Transverse colon (tissue), 4 donors: ENCODE data around the gene CDH26. TPM values are rescaled to one million over a fixed set of nuclear protein-coding genes. Genes with fewer than 3 reads are reported as not detected.

Experiments
- DNase-seq: peaks from one replicate; pipeline ENCODE4 v3.0.0-alpha.2; 2019
- H3K27ac ChIP-seq, 4 donors: fragments of 200-600 bp; sonication (generic); 2 replicates each; pipeline ENCODE4 v1.5.1; 2016 to 2018; ENCODE audit warnings: inconsistent platforms in 4 of 4
- H3K27me3 ChIP-seq: fragments of 200-600 bp; sonication (generic); 2 replicates; pipeline ENCODE4 v1.5.1; 2017; ENCODE audit warnings: inconsistent platforms
- H3K36me3 ChIP-seq, 4 donors: fragments of 200-600 bp; sonication (generic); 2 replicates each; pipeline ENCODE4 v1.5.1; 2017 to 2019; ENCODE audit warnings: inconsistent platforms in 4 of 4
- H3K4me1 ChIP-seq, 4 donors: fragments of 200-600 bp; sonication (generic); 2 replicates each; pipeline ENCODE4 v1.5.1; 2017 to 2020; ENCODE audit warnings: inconsistent platforms in 4 of 4
- H3K4me3 ChIP-seq, 4 donors: fragments of 200-600 bp; sonication (generic); 1 replicate in 1 of 4; 2 replicates in 3 of 4; pipeline versions ENCODE4 v1.5.1 to v1.6.1; 2017 to 2019; ENCODE audit warnings: inconsistent platforms in 4 of 4
- H3K9me3 ChIP-seq, 2 donors: fragments of 200-600 bp; sonication (generic); 2 replicates each; pipeline ENCODE4 v1.5.1; 2017 to 2019; ENCODE audit warnings: inconsistent platforms in 2 of 2
- EP300 ChIP-seq: sonication (generic); formaldehyde crosslinking; IDR thresholded peaks from one replicate; pipeline ENCODE4 v1.6.1; 2017; ENCODE audit warnings: antibody characterized with exemption, low read depth
- POLR2A ChIP-seq: fragments of 450-650 bp; IDR thresholded peaks from one replicate; pipeline ENCODE4 v1.6.1; 2016; ENCODE audit warnings: antibody characterized with exemption, mild to moderate bottlenecking, moderate library complexity
- POLR2AphosphoS5 ChIP-seq, 3 donors: sonication (generic); formaldehyde crosslinking; IDR thresholded peaks; one replicate each; pipeline ENCODE4 v1.6.1; 2016; ENCODE audit warnings: antibody characterized with exemption in 3 of 3
- WGBS, 2 donors: methylation state at CpG; one replicate each; pipeline ENCODE4 v1.1.5; 2018; ENCODE audit warnings: low coverage in 1 of 2; 5-methylcytosine and 5-hydroxymethylcytosine counted together
- in situ Hi-C, 4 donors: fragments of 200-750 bp; cut with MboI; loops; one replicate each; pipeline versions ENCODE4 v1.15.0 to v1.15.1; 2017; ENCODE audit warnings: low sequenced_read_pairs in 3 of 4, low pct_ligation_motif_present in 1 of 4, low pct_unique_long_range_greater_than_20kb in 1 of 4
- intact Hi-C: fragments of 100-400 bp; cut with DNase I; formaldehyde crosslinking; loops from one replicate; pipeline ENCODE4 v1.15.1; 2023; ENCODE audit warnings: low total_unique reads
- total RNA-seq, 4 donors: library from RNA; depleted of rRNA; stranded (reverse); fragments of >200 nt; gene quantifications; one replicate each; pipeline ENCODE4 v1.1.0, GENCODE V29; 2016
- TF ChIP-seq, protein P1 (sequence below), 5 experiments: fragments of 200-600 bp in 3 of 5; fragments of 450-650 bp in 2 of 5; sonication (generic) in 3 of 5; IDR thresholded peaks; 1 replicate in 2 of 5; 2 replicates in 3 of 5; pipeline ENCODE4 v1.5.1; 2016 to 2017; ENCODE audit warnings: antibody characterized with exemption in 5 of 5, inconsistent platforms in 3 of 5, mild to moderate bottlenecking in 2 of 5, moderate library complexity in 1 of 5

The CDH26 gene
- total RNA-seq, 4 donors from 2014 or later = 1.4 to 1.9 TPM; not detected in 2

DNA sequence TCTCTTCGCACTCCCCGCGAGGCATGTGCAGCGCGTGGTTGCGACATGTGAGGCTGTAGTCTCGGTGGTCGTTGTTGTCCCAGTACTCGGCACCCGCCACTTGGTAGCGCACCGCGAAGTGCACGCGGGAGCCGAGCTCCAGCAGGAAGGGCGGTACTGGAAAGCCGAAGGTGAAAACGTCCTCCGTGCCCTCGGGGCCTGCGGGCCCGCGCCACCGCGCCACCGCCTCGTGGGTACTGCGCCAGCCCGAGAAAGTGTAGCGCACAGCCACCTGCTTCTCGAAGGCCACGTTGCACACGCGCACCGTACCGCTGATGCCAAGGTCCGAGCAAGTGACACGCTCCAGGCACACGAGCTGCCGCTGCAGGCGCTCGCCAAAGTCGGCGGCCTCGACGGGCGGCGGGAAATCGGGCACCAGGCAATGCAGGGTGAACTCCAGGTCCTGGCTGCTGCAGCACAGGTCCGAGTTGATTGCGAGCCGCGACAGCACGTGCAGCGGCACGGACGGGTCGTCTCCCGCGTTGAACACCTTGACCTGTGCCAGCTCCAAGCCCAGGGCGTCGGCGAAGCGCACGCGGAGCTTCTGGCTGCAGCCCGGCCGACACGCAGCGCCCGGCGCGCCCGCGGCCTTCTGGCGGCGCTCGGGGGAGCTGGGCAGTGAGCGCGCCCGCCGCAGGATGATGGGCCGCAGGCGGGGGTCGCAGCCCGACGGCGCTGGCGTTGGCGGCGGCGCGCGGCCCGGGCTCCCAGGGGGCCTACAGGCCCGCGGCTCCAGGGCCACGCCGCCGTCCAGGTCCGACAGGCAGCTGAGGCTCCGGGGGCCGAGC lies 19.0 kb upstream of the CDH26 start:
- peak overlapping the region; percentile 97 to 99 (median 98) for H3K27ac ChIP-seq
- WGBS, 2 donors = 78 to 84% methylated on average over 10 to 61 of the region's 104 CpGs
- intact Hi-C loops = no loop called here
- no peaks in the 10 kb centered on the region for H3K9me3 ChIP-seq
- H3K4me1 ChIP-seq = peaks cover 28 to 48% (median 29%) of the 10 kb centered on the region in 4 donors
- in situ Hi-C loops = no loop called here
- peak overlapping the region; percentile 59 to 86 (median 72) for H3K4me3 ChIP-seq
- TF ChIP-seq EP300 = no peak
- no peak for TF ChIP-seq POLR2AphosphoS5 (IDR thresholded peaks at IDR 0.05)
- TF ChIP-seq, protein P1, sequence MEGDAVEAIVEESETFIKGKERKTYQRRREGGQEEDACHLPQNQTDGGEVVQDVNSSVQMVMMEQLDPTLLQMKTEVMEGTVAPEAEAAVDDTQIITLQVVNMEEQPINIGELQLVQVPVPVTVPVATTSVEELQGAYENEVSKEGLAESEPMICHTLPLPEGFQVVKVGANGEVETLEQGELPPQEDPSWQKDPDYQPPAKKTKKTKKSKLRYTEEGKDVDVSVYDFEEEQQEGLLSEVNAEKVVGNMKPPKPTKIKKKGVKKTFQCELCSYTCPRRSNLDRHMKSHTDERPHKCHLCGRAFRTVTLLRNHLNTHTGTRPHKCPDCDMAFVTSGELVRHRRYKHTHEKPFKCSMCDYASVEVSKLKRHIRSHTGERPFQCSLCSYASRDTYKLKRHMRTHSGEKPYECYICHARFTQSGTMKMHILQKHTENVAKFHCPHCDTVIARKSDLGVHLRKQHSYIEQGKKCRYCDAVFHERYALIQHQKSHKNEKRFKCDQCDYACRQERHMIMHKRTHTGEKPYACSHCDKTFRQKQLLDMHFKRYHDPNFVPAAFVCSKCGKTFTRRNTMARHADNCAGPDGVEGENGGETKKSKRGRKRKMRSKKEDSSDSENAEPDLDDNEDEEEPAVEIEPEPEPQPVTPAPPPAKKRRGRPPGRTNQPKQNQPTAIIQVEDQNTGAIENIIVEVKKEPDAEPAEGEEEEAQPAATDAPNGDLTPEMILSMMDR (IDR thresholded peaks at IDR 0.05) = no peak
- no peak for TF ChIP-seq POLR2A
- peaks cover 0 to 19% (median 7%) of the 10 kb centered on the region in 4 donors for H3K36me3 ChIP-seq
- H3K27me3 ChIP-seq = no peaks in the 10 kb centered on the region
- no peak for DNase-seq

DNA sequence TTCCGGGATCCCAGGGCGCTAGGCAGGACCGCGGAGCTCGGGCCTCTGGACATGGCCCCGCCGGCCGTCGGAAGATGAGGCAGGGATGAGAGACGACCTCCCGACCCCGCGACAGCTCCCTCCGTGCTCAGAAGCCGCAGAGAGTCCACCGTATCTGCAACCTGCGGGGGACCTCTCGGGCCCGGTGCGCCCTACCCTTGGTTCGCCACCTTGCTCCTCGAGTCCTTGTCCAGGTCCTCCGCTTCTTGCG lies 18.4 kb upstream of the CDH26 start:
- TF ChIP-seq POLR2AphosphoS5 (IDR thresholded peaks at IDR 0.05) (no peak), EP300 (no peak), POLR2A (no peak)
- TF ChIP-seq, protein P1 (IDR thresholded peaks at IDR 0.05) = no peak
- peak; percentile 46 for DNase-seq
- H3K9me3 ChIP-seq = no peaks in the 10 kb centered on the region
- peaks cover 28 to 46% (median 29%) of the 10 kb centered on the region in 4 donors for H3K4me1 ChIP-seq
- 0% methylated on average over 13 of the region's 24 CpGs; no CpG with 5 or more reads in 1 of the 2 donors for WGBS, 2 donors
- H3K36me3 ChIP-seq = peaks cover 0 to 24% (median 9%) of the 10 kb centered on the region in 4 donors
- H3K4me3 ChIP-seq = peak overlapping the region; percentile 59 to 86 (median 72)
- no peaks in the 10 kb centered on the region for H3K27me3 ChIP-seq
- in situ Hi-C loops = no loop called here
- intact Hi-C loops = no loop called here
- peak overlapping the region; percentile 97 to 99 (median 98) for H3K27ac ChIP-seq

DNA sequence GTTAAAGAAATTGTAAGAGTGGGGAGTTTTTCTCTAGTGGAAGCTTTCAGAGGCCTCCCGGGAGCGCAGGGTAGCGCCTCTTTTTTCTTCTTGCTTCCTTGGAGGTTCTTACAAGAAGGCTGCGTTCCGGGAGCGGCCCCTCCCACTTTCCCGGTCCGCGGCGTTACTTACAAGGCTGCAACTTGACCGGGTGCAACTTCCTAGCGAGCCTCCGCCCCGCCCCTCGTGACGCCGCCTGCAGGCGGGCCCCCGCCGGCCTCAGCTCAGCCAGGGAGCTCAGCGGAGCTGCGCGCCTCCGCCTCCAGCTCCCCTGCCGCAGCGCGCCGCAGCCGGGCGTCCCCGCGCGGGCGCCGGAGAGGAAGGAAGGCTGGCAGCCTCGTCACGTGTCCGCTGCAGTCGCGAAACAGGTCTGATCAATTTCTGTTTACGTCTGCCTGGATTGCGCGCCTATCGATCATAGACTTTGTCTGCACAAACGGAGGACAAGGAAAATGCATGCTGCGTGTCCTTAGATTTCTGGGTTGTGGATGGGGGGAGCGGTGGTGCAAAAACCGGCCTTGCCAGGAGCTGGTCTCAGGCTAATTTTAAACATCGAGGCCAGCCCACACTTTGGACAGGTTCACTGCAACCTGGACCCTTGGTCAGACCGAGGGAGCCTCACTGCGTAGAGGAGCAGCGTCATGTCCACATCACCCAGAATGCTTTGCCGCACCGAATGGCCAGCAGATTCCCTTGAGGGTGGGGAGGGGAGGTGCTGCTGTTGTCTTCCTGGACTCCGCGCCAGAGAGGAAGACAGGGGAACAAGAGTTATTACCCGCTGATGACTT lies 17.9 kb upstream of the CDH26 start, which contains the start of the genes FAM217B and PPP1R3D:
Gene FAM217B (plus strand): TSS at position 261 of the 827 bp plus-strand sequence. CDS start 3,555 bp downstream, outside the sequence.
Gene PPP1R3D (minus strand): TSS at position 177 of the 827 bp plus-strand sequence. CDS start 374 bp downstream, outside the sequence.
- peaks cover 28 to 46% (median 29%) of the 10 kb centered on the region in 4 donors for H3K4me1 ChIP-seq
- no peaks in the 10 kb centered on the region for H3K27me3 ChIP-seq
- TF ChIP-seq EP300 (no peak), POLR2AphosphoS5 (IDR thresholded peaks at IDR 0.05) (peak; percentile 87 to 91 (median 88)), POLR2A (peak; percentile 87)
- TF ChIP-seq, protein P1 (IDR thresholded peaks at IDR 0.05) = peak in 3 of 5 experiments; percentile 12 to 27 (median 25)
- H3K4me3 ChIP-seq = peak within 1 kb of the TSS; percentile 59 to 86 (median 72)
- WGBS, 2 donors = 1% methylated on average over 51 of the region's 57 CpGs; no CpG with 5 or more reads in 1 of the 2 donors
- intact Hi-C loops = no loop called here
- in situ Hi-C loops = no loop called here
- H3K36me3 ChIP-seq = peaks cover 0 to 26% (median 9%) of the 10 kb centered on the region in 4 donors
- peak; percentile 99 for DNase-seq
- no peaks in the 10 kb centered on the region for H3K9me3 ChIP-seq
- H3K27ac ChIP-seq = peak within 1 kb of the TSS; percentile 97 to 99 (median 98)

DNA sequence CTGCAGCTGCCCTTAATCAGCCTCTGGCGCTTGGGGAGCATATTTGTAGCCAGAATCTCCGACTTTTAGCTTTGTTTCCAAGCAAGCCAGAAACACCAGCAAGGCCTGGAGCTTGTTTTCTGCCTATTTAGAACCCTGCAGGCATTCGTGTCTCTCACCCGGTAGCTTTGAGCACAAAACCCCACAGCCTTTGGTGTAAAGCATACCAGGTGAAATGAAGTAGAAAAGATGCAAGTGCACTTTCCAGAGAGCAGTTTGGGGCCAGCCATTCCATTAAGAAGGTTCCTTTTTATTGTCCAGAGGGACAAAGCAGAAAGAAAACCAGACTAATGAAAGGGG lies 17.3 kb upstream of the CDH26 start:
- Histone ChIP-seq H3K27ac (peak overlapping the region; percentile 97 to 99 (median 98)), H3K36me3 (peaks cover 0 to 26% (median 9%) of the 10 kb centered on the region in 4 donors), H3K27me3 (no peaks in the 10 kb centered on the region), H3K4me1 (peaks cover 28 to 46% (median 29%) of the 10 kb centered on the region in 4 donors), H3K9me3 (no peaks in the 10 kb centered on the region), H3K4me3 (peak overlapping the region; percentile 32 to 74 (median 65))
- in situ Hi-C loops = no loop called here
- 0% methylated on average over 4 of the region's 4 CpGs; no CpG with 5 or more reads in 1 of the 2 donors for WGBS, 2 donors
- intact Hi-C loops = no loop called here
- no peak for TF ChIP-seq POLR2A
- TF ChIP-seq, protein P1 (IDR thresholded peaks at IDR 0.05) = no peak
- no peak for TF ChIP-seq POLR2AphosphoS5 (IDR thresholded peaks at IDR 0.05)
- TF ChIP-seq EP300 = no peak
- DNase-seq = no peak
